ENCODE results near the gene MANEA.
"Not testable (repeated sequence)": the region's sequence is repeated elsewhere in the genome, so short reads cannot be mapped to it uniquely, and the experiment has no call there.

MANEA gene, protein sequence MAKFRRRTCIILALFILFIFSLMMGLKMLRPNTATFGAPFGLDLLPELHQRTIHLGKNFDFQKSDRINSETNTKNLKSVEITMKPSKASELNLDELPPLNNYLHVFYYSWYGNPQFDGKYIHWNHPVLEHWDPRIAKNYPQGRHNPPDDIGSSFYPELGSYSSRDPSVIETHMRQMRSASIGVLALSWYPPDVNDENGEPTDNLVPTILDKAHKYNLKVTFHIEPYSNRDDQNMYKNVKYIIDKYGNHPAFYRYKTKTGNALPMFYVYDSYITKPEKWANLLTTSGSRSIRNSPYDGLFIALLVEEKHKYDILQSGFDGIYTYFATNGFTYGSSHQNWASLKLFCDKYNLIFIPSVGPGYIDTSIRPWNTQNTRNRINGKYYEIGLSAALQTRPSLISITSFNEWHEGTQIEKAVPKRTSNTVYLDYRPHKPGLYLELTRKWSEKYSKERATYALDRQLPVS

GRCh38 chr6:95577304-95578105 lies at the start of gene MANEA:
TSS of gene MANEA (plus strand) at chr6:95577535. CDS start at chr6:95586440, 8,905 bp downstream.
- peak; percentile 90 for DNase-seq

- no peak for DNase-seq
Measured at GRCh38 chr6:95529762-95530161, 47.6 kb upstream of the MANEA start.

DNA sequence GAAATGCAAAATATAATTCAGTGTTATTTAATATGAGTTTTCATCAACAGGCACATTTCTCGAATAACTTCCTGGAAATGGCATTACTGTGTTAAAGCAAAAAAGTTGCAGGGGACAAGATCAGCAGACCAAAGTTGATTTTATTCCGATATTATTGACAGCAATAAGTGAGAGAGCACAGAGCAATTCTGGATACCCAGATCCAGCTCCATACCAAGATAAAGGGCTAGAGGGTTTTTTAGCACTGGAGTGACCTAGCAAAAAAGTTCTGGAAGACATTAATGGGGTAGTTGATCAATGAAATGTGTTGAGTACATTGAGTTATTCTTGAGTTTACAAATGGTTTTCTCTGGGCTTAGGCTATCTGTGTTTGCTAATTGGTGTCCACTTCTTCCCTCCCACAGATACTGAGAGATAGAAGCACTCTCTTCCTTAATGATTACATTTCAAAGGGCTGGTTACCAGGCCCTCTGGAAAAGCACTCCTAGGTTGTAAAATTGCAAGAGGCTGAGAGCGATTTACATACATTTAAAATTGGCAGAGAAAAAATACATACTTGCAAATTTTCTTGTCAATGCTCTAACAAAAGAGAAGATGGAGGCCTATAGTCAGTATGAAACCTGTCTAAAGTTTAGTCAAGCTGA lies 47.0 kb upstream of the MANEA start:
- no peak for DNase-seq

DNA sequence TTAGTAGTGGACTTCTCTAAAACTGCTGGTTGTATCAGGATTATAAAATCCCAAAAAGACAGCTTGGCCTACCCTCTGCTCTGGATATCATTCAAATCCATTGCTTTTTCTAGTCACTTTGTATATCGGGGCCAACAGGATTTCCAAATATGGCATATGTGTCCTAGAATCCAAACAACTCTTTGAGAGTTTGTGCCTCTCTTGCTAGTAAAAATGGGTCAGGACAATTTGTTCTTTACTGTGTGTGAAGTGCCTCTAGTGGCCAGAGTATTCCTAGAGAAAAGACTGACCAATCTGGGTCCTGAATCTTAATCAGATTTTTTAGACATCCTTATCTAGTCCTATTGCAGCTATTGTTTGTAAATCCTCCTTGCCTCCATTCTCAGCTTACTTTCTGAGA lies 33.5 kb upstream of the MANEA start:
- DNase-seq = no peak

DNA sequence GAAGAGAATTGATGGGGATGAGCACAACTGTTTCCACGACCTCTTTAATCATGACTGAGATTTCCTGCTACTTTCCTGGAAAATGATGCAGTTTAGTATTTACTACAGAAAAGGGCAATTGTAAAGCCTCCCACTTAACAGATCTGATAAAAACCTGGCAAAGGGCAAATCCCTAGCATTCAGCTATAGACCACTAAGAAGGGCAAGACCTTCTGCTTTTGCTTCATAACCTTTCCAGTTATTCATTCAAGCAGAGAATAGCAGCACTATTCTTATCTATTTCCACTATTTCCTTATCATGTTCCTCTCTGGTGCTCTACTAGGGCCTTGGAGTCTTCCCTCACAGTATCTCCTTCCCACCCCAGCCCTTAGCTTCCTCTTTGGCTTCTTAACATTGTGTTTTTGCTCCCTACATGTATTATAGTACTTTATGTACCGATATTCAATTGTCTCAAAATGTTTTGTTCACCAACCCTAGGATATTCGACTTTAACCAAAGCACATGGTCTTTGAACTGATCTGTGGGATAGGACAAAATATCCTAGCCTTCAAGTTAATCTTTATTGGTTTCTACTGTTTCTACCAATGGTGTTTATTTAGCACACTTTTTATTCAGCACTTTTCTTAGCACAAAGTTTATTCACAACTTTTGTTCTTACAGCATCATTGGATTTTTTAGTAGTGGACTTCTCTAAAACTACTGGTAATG lies 32.7 kb upstream of the MANEA start:
- DNase-seq = no peak

DNA sequence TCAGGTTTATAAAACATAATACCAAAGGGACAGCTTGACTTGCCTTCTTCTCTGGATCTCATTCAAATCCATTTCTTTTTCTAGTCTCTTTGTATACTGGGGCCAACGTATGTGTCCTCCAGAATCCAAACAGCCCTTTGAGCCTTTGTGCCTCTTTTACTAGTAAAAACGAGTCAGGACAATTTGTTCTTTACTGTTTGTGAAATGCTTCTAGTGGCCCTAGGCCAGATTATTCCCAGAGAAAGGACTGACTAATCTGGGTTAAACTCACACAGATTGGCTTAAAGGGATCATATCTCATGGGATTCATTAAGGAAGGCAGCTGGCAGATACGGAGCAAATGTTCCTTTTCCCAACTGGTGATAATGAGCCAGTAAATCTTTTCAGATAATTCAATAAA lies 32.1 kb upstream of the MANEA start:
- DNase-seq = no peak

- no peak for DNase-seq
Measured at GRCh38 chr6:95545686-95546085, 31.6 kb upstream of the MANEA start.

DNA sequence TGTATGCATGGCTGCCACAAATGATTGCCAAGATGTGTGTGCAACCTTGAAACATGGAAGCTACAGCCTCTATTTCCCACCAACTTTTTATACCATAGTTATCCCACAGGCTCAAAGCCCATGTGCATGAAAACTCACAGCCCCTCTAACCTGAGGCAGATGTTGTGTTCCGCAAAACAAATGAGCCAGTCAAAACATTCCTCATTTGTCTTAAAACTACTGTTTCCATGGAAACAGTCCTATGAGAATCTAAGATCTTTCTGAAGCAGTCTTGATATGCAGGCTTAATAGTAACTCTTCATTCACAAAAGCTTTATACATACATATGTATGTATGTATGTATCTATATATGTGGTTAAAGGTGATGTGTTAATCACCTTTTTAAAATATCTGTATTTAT lies 31.2 kb upstream of the MANEA start:
- no peak for DNase-seq

DNA sequence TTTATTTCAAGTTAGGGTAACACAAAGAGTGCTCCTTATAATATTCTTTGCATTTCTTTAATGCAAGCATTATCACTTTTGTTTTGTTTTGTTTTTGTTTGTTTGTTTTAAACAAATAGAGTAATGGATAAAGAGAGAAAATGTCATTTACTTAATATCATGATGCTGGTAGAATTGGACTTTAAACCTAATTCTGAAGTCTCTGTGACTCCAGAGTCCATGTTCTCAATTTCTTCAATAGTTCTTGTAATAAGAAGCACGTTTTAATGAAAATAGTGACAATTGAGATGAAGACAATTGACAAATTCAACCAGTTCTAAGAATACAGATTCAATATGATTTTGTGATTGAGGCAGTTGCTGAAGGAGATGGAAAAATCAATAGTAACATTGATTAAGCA lies 30.3 kb upstream of the MANEA start:
- DNase-seq = no peak

DNA sequence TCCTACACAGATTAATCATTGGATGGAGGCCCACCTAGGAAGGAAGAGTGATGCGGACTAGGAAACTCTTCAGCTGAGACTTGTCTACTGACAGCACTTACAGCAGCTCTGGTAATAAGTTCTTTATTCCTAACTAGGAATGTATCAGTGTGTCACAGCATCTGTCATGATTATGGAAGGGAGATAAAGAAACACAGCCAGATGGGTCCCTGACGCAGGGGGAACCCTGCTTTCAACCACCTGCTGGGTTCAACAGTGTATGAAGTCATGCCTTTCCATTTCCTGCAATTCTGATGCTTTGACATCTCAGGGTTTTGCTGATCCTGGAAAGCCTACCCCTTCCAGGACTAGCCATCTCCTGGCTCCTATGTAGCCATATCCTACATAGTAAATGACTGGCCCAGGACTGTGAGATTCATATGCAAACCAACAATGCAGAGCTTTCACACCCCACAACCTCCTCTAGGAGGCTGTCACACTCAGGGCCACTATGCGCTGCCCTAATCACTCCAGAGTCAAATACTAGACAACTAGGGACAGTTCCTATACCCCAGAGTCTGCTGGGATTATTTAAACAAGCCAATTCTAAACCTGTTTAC lies 29.0 kb upstream of the MANEA start:
- DNase-seq = no peak

- no peak for DNase-seq
Measured at GRCh38 chr6:95551678-95552324, 25.5 kb upstream of the MANEA start.

DNA sequence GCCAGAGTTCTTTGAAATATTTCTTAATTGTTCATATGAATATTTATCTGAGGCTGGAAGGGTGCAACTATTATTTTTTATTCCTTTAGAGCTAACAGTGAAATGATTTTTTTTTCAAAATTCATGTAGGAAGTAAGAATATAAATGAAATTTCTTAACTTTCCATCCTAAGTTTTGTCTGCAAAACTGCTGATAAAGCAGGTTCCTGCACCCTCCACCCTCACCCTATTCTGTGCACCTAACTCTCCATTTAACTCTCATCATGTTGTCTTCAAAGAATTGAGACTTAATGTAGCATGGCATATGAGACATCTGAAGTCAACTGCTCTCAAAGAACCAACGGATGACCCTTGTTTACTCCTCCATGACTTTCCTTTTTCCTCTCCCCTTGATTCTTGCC lies 23.5 kb upstream of the MANEA start:
- DNase-seq = no peak

GRCh38 chr6:95560956-95561355 lies 16.4 kb upstream of the MANEA start:
- DNase-seq = not testable (repeated sequence)

DNA sequence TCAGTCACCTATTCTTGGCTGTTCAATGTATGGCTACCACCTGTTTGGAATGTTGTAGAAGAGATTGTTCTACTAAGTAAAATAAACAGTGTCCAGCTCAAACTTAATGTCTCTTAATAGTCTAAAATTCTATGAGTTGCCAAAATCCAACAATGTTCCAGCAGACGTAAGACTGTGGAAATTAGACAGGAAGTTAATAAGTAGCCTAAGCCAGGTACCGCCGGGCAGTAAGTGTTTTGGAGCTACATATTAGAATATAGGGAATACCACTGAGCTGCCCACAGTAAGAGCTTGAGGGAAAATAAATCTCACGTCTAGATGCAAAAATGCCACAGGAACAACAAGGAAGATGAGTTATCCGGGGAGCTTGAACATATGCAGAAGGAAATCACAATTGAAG lies 7.8 kb upstream of the MANEA start:
- DNase-seq = no peak

DNA sequence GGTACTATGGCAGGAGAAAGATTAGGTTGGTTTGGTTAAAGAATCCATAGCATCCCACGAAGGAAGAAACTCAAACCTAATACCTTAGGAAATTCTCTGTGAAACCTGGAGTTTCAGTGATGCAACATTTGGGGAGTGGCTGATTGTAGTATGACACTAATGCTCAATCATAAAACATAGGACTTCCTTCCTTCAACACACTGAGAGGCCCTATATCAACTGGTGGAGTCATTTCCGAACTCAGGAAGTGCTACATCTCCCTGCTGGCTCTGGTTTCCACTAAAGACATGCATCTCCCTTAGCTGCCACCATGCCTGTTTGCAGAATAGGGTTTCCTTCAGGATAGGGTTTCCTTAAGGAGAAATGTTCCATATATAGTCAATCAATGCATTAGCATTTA lies 5.2 kb upstream of the MANEA start:
- DNase-seq = no peak

GRCh38 chr6:95574811-95575210 lies 2.5 kb upstream of the MANEA start:
- no peak for DNase-seq

DNA sequence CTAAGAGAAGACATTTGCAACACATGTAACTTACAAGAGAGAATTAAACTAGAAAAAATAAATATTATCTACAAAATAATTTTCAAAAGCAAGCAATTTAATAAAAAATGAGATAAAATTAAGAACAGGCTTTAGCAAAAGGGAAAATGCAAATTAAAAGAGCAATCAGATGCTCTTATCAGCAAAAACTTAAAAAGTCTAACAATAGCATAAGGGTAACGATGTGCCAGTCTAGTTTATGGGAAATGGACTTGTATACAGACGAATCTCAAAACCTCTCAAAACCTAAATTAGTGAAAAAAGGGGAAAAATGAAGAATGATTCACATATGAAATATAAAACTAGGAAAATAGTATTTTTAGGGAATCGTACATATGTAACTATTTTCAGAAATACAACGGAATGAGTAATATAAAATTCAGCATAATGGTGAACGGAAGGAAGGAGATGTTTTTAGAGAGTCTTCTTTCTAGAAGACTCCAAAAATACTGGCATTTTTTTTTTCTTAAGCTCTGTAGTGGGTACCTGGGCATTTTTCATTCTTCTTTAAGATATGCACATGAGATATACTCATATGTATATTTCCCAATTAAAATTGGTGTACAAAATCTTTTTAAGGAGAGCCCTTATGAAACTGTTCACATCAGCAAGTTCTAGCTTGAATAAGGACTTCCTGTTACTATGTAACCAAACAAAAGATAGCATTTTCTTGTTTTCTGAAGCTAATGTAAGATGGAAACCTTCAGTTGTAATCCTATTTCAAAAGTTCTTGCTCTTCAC lies 927 bp upstream of the MANEA start:
- peak; percentile 49 for DNase-seq

DNA sequence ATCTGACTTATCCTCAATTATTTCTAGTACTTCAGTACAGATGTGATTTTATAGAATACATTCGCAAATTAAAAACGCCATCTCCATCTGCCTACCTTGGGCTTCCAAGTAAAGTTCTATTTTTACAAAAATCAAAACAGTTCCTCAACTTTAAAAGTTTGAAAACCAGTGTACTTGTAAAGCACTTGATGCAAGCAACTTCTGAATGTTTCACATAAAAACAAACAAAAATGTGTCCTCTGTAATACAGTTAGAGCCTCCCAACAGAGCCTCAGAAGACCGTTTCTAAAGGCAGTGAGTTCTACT lies 384 bp upstream of the MANEA start:
- no peak for DNase-seq

GRCh38 chr6:95578106-95578410 lies 723 bp downstream of the MANEA start:
- DNase-seq = no peak

DNA sequence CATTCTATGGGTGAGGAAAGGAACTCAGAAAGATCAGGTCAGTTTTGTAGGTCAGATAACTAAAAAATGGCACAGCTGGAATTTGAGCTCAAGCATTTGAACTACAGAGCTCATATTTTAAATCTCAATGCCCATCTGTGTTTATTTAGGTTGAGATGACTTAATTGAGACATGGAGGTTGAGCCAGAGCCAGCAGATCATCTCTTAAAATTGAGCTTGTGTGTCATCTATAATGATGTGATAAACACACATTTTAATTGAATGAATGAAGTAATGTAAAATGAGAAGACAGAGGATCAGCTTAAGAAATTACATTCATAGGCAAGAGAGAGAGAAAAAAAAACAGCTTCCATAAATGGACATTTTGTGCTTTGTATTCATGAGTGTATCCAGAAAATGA lies 3.7 kb downstream of the MANEA start:
- DNase-seq = no peak

- DNase-seq = peak; percentile 14
Measured at GRCh38 chr6:95584226-95584625, 6.9 kb downstream of the MANEA start.

GRCh38 chr6:95587989-95588388 lies 10.7 kb downstream of the MANEA start:
- no peak for DNase-seq
